ENCODE data around the gene SIGLEC7.

- TF ChIP-seq YY1 (IDR thresholded peaks at IDR 0.05; ENCODE audit: low read depth) (no peak), EGR1 (IDR thresholded peaks at IDR 0.05) (no peak), RAD21 (IDR thresholded peaks at IDR 0.05; ENCODE audit: low read depth) (no peak), EP300 (IDR thresholded peaks at IDR 0.05; ENCODE audit: borderline replicate concordance) (no peak), MAX (IDR thresholded peaks at IDR 0.05) (no peak), REST (IDR thresholded peaks at IDR 0.05; ENCODE audit: low read depth) (no peak), USF1 (IDR thresholded peaks at IDR 0.05) (no peak), ZBTB7A (IDR thresholded peaks at IDR 0.05; ENCODE audit: low read depth) (no peak), FOXM1 (IDR thresholded peaks at IDR 0.05; ENCODE audit: borderline replicate concordance, low read depth) (no peak), CREB1 (IDR thresholded peaks at IDR 0.05; ENCODE audit: low read depth) (no peak)
Measured at GRCh38 chr19:51122112-51122981, 19.8 kb upstream of the SIGLEC7 start.

Measured in Ishikawa (cell line).